HG02678 (cell line): Measurements from ENCODE around the gene NOTUM.
"Not testable (repeated sequence)": the region's sequence is repeated elsewhere in the genome, so short reads cannot be mapped to it uniquely, and the experiment has no call there.

Experiments
- ATAC-seq: cut with Tn5 transposase; IDR thresholded peaks from one replicate; pipeline ENCODE4 v1.9.1; 2021; ENCODE audit warnings: mild to moderate bottlenecking, moderate library complexity; ENCODE audit not compliant: unreplicated experiment

Gene NOTUM

DNA sequence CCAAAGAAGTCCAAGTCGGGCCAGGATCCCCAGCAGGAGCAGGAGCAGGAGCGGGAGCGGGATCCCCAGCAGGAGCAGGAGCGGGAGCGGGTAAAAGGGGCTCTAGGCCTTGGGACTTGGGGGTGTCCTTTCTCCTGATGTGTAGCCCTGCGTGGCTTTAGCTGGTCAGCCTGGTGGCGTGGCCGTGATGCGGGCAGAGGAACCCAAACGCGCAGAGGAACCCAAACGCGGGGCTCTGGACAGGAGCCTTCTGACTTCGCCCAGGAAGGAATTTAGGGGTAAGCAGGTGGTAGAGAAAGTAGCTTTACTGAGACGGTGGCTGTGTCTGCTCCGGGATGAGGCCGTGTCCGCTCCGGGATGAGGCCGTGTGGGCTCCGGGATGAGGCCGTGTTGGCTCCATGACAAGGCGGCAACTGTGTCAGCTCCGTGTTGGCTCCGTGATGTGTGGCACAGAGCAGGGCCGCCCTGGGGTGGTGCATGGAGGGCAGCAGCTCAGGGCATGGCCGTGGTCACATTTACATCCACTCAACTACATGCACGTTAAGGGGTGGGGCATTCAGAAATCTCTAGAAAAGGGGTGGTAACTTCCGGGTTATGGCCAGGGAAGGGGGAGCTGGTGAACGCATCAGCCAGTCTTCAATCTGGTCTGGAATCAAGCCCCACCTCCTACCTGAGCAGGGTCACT is 35.9 kb upstream of the NOTUM start:
- no peak for ATAC-seq

DNA sequence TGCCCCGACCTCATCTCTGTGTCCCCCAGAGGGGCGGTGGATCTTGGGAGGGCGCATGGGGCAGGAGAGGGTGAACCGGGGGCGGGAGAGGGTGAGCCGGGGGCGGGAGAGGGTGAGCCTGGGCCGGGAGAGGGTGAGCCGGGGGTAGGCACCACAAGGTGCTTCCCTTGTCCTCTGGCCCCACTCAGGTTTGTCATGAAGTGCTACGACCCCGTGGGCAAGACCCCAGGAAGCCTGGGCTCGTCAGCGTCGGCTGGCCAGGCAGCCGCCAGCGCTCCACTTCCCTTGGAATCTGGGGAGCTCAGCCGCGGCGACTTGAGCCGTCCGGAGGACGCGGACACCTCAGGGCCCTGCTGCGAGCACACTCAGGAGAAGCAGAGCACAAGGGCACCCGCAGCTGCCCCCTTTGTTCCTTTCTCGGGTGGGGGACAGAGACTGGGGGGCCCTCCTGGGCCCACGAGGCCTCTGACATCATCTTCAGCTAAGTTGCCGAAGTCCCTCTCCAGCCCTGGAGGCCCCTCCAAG is 35.3 kb upstream of the NOTUM start:
- no peak for ATAC-seq

DNA sequence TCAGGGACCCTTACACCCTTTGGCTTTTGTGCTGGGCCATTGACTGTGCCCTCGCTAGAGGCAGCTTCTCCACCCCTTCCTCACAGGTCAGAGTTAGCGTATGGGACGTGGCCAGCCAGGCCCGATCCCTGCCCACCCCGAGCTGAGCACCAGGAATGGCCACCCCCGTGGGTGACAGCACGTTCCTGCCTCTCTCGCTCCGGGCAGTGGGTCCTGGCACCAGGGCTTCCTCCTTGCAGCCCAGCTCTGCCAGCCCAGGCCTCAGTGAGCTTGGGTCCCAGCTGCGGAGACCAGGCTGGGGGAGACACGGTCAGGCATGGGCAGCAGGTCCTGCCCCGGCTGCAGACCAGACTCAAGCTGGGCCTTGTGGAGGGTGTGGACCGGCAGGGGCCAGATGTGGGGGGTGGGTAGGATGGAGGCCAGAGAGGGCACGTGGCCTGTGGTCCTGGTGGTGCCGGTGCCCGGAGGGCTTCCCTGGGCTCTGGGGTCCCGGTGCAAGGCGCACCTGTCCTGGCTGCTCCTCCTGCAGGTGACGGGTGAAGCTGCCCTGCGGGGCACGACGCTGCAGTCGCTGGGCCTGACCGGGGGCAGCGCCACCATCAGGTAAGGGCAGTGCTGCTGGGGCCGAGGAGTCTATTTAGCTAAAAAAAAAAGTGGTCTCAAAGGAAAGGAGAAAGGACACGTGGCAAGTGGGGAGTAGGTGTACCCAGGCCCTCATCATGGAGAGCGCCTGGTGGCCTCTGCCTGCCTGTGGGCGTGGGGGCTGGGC is 34.7 kb upstream of the NOTUM start:
- ATAC-seq: no peak

DNA sequence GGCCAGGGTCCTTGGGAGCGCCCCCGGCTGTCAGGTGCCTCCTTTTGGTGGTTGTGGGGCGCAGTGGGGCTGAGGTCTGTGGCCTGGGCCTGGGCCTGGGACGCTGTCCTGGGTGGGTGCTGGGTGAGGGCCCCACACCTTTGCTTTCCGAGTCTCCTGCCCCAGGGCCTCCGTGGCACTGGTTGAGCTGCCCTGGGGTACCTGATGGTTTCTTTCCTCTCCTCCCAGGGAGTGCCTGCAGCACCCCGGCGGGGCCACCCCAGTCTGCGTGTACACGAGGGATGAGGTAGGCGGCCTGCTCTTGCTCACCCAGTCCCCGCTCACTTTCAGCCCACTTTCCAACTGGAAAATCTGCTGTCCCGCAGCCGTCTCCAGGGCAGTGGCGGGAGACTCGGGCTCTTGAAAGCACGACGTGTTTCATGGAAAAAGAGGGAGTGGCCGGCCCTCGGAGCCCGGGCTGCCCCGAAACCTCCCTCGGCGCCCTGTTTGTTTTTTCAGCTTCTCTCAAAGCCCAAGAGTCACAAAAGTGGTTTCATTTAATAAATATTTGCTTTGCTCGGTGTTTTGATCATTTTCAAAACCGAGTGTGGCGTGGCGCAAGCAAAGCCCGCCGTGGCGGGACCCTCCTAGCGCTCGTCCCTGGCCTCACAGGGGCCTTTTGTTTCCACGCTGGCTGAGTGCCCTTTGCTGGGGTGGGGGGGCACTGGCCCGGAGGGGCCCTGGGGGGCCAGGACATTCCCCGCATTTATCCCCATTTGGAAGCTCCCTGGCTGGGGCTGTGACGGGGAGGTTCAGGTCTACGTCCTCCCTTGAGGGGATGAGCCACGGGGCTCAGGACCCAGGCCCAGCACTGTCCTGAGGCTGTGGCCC is 33.8 kb upstream of the NOTUM start:
- ATAC-seq: no peak

DNA sequence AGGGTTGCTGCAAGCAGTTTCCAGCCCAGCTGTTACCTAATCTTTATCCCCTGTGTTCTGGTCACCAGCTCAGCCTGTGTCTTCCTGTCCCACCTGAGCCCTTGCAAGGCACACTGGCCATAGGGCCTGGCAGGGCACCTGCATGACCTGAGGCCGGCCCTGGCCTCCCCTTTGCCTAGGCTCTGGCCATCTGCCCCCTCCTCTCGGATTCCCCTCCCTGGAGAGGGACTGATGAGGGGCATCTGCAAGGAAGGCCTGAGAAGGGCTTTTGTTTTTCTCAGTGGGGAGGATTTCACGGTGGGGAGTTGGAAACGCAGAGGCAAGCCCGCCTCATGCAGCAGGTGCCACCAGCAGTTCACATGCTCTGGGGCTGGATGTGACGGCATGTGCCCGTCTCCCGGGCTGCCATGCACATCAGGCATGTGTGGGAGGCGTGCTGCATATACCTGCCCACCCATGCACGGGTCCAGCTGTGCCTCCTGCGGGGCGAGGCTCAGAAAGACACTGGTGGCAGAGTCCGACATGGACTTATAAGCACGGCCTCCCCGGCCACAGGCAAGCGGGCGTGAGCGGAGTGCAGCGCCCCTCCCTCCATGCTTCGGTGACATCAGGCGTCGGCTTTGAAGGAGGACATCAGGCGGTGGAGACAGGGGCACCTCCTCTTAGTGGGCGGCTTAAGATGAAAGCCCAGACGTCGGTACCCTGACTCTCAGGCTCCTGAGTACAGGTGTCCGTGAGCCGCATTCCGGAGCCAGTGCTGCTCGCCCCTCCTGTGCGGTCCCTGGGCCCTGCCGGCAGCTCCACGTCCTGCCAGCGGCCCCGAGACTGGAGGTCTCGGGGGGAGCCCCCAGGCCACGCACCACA is 33.0 kb upstream of the NOTUM start:
- ATAC-seq: no peak

DNA sequence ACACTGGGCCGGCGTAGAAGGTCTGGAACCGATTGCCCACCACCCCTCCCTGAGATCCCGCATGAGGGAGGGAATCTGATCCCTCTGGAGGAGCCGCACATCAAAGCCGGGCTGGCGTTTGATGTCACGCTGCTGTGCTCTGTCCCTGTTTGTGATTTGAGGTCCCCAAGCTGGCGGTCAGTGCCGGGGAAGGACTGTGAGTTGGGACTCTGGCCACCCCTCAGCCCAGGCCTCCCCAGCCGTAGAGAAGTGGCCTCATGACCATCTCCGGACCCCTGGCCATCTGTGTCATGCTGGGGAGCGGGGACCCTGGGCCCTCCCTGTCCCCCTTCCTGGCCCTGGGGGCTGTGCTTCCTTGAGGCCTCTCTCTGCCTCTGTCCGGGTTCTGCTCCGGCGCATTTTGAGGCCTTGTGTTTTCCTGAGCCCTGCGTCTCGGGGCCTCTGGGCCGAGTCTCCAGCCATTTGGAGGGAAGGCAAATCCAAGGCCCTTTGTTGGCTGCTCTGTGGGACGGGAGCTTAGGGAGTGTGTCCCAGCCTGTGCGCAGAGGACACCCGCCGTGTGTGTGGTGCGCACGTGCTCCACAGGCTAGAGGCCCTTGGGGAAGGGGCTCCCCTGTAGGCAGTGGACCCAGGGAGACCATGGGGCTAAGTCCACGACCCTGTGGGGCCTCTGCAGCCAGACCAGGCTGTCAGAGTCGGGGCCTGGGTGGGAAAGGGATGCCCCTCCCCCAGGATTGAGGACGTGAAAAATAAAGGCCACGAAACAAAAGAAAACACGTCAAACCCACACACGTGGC is 31.5 kb upstream of the NOTUM start:
- ATAC-seq: no peak

DNA sequence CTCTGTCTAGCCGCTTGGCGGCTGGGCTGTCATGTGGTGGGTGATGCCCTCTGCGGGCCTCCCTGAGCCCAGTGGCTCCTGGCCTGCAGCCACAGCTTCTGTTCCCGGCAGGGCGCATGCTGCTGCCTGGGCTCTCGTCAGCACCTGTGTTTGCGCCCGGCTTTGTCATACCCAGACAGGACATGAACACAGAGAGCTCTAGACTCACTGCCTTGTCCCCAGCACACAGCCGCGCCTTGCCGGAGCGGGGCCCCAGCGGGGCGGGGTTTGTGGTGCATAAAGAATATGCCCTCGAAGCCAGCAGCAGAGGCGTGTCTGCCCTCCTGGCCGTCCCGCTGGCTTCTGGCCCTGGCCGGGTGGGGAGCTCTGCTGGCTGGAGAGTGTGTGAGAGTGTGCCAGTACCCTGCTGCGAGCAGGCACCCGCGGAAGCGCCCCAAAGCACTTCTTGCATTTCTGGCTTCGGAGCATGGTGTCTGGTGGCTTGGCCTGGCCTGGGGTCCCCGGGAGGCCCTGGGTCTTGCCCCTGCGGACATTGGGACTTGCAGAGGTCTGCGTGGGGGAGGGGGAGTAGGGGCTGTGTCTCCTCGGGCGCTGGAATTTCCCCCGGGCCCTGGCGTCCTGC is 30.8 kb upstream of the NOTUM start:
- no peak for ATAC-seq

DNA sequence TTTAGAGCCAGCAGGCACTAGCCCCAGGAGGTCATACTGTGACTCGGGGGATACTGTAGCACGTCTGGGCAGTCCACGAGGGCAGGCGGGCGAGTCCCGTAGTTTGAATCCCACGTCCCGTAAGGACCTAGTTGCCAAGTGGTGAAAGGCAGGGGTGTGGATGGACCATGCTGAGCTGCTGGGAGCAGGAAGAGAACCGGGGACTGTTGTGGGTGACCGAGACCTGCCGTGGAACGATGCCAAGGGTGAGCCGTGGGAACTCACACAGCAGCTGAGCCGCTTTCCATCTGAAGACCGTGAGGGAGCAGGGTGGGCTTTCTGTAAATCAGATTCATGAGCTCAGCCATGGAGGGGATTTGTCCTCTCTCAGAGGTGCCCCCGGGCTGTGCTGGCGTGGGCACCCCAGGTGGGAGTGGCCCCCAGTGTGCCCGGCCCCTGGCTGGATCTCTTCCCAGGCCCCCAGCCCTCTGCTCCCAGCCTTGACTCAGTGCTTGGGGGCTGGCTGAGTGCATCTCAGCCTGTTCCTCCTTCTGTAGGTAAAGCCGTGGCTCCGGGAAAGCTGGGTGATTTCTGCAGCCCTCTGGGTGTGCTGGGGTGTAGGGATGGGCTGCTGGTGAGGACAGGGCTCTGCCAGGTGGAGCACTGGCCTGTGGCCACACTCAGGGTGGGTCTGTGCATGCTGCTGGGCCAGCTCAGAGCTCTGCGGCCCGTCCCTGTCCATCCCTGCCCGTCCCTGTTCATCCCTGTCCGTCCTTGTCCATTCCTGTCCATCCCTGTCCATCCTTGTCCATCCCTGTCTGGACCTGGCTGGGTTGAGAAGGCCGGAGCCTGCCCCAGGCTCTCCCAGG is 30.1 kb upstream of the NOTUM start:
- no peak for ATAC-seq

DNA sequence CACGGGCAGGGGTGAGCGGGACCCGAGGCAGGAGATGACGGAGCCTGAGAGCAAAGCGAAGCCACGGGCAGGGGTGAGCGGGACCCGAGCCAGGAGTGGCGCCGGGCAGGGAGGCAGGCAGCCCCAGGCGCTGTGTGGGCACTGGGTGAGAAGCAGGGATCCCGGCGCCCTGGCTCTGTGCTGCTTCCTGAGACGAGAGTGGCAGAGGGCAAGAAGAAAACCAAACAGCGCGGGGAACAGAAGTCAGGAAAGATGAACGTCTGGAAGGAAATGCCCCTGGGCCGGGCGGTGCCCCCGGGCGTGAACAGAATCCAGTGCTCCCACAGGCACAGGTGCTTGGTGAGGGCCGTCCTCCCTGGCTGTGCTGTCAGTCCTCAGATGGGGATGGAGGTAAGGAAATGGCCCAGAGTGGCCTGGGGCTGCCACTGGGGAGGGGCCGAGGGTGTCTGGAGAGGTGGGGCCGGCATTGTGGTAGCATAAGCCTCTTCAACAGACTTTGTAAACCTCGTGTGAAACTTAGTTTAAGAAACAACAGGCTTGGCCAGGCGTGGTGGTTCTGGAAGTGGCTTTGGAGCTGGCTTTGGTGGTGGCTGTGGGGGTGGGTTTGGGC is 26.3 kb upstream of the NOTUM start:
- no peak for ATAC-seq

DNA sequence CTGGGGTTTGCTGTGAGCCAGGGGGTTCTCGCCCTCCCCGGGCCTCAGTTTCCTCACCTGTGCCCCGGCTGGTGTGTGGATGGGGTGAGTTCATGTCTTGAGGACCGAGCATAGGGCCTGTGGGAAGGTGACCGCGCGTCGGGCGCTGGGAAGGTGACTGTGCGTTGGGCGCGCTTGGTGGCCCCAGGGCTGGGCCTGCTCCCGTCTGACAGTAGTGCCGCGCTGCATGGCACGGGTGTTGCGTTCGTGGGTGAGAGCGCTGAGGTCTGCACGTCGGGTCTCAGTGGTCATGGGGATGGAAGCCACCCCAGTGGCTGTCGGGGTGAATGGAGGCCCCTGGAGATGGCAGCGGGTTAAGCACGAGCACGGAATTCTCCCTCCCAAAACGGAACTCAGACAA is 25.6 kb upstream of the NOTUM start:
- no peak for ATAC-seq

DNA sequence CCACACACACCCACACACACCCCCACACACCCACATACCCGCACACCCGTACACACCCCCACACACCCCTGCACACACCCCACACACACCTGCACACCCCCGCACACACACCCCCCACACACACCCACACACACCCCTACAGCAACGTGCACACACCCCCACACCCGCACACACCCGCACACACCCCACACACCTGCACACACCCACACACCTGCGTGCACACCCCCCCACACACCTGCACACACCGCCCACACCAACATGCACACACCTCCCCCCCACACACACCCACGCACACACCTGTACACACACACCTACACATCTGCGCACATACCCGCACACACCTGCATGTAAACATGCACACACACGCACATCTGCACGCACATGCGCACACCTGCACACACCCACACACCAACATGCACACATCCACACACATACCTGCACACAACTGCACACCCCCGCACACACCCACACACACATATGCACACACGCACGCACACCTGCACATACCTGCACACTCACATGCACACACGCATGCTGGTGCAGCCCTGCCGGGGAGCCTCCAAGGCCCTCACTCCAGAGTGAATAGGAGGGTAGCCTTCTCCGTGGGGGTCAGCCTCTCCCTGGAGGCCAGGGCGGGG is 23.9 kb upstream of the NOTUM start:
- no peak for ATAC-seq

DNA sequence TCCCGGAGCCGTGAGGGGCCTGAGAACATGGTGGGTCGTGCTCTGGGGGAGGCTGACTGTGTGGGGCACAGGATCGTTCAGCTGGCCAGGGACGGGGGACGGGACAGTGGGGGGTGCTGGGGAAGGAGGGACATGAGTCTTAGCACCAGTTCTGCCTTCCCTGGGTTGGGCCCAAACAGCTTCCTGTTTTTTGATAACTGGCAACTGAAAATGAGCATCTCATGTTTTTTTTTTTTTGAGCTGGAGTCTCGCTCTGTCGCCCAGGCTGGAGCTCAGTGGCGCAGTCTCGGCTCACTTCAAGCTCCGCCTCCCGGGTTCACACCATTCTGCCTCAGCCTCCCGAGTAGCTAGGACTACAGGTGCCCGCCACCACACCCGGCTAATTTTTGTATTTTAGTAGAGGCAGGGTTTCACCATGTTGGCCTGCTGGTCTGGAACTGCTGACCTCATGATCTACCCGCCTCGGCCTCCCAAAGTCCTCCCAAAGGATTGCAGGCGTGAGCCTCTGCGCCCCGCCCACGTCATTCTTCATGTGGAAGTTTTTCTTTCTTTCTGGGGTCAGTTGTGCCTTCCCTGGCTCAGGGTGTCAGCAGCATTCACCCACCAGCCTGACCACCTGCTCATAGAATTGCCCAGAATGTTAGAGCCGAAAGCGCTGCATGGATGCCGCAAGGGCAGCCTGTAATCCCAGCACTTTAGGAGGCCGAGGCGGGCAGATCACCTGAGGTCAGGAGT is 22.8 kb upstream of the NOTUM start:
- ATAC-seq: no peak

DNA sequence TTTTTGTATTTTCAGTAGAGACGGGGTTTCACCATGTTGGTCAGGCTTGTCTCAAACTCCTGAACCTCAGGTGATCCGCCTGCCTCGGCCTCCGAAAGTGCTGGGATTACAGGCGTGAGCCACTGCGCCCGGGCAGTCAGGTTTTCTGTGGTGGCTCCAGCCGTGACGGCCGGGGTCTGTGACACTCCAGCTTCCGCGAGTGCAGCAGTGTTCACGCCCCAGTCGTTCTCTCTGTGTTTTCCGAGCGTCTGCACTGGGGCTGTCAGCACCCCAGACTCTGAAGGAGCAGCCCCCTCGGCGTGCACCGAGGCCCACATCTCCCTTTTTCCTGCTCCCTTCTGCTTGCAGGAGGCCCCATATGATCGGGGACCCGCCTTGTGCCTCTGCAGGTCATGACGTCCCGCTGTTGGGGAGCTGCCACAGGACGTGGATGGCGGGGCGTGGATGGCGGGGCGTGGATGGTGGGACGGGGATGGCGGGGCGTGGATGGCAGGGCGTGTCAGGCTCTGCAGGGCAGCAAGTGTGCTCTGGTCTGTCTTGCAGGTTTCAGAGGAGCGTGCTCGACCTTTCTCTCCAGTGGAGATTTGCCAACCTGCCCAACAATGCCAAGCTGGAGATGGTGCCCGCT is 22.1 kb upstream of the NOTUM start:
- no peak for ATAC-seq

DNA sequence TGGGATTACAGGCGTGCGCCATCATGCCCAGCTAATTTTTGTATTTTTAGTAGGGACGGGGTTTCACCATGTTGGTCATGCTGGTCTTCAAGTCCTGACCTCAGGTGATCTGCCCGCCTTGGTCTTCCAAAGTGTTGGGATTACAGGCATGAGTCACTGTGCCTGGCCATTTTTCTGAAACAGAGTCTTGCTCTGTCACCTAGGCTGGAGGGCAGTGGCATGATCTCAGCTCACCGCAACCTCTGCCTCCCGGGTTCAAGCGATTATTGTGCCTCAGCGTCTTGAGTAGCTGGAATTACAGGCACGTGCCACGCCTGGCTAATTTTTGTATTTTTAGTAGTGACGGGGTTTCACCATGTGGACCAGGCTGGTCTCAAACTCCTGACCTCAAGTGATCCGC is 20.5 kb upstream of the NOTUM start:
- ATAC-seq: not testable (repeated sequence)

DNA sequence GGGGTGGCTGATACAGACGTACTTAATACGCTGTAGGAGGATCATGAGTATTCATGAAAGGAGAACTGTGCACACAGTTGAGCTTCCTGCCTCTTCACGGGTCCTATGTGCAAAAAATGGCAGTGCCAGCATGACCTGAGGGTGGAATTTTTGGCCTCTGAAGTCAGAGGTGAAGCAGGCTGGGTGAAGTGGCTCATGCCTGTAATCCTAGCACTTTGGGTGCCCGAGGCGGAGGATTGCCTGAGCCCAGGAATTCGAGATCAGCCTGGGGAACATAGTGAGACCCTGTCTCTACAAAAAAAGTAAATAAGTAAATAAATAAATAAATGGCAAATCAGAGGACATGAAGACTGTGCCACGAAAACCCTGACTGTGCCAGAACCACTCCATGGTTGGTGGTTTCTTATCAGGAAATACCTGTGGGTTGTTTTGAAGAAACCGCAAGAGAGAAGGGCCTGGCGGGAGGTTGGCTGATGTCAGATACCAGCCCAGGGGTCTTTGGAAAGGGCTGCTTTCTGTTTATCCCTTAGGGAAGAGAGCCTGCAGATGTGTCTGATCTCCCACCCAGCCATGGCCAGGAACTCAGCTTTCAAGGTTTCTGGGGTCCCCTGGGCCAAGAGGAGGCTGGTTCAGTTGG is 19.8 kb upstream of the NOTUM start:
- no peak for ATAC-seq

DNA sequence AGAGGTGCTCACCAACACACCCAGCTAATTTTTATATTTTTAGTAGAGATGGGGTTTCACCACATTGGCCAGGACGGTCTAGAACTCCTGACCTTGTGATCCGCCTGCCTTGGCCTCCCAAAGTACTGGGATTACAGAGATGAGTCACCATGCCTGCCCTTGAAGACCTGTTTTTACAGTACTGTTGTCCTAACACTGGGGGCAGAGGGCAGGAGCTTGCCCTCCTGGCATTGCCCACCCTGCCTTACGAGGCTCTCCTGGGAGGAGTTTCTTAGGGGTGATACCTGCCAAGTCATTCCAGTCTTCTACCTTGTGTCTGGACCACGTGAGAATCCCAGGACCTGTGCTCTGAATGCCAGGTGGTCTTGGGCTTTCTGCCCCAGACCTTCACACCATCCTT is 19.1 kb upstream of the NOTUM start:
- ATAC-seq: no peak
